Prostate gland (tissue), 2 donors: ENCODE results near the gene SEMA6C.

Source experiments
- CTCF ChIP-seq, 4 experiments: fragments of 200-600 bp in 2 of 4; fragments of 450-650 bp in 2 of 4; sonication (generic) in 2 of 4; IDR thresholded peaks; 1 replicate in 3 of 4; 2 replicates in 1 of 4; pipeline ENCODE4 v1.5.1; 2016 to 2019; ENCODE audit warnings: antibody characterized with exemption in 4 of 4, mild to moderate bottlenecking in 2 of 4, moderate library complexity in 2 of 4
- POLR2A ChIP-seq: fragments of 450-650 bp; IDR thresholded peaks from one replicate; pipeline ENCODE4 v1.6.1; 2016; ENCODE audit warnings: antibody characterized with exemption, mild to moderate bottlenecking
- POLR2AphosphoS5 ChIP-seq: sonication (generic); formaldehyde crosslinking; IDR thresholded peaks from one replicate; pipeline ENCODE4 v1.6.1; 2017; ENCODE audit warnings: antibody characterized with exemption

GRCh38 chr1:151166505-151166956 is 20.1 kb upstream of the SEMA6C start:
- TF ChIP-seq CTCF (IDR thresholded peaks at IDR 0.05) (no peak), POLR2A (no peak), POLR2AphosphoS5 (no peak)
